HEK293 (cell line): ENCODE measurements around the gene LRFN2.

Experiments
- CTCF ChIA-PET: fragments of 350-600 bp; formaldehyde crosslinking; extraction: SDS; loops from one replicate; lab custom pipeline; 2021; ENCODE audit warnings: antibody characterized with exemption; lab: Yijun Ruan, JAX
- POLR2A ChIA-PET: fragments of 300-600 bp; formaldehyde crosslinking; extraction: SDS; loops from one replicate; lab custom pipeline; 2020; ENCODE audit warnings: antibody characterized with exemption, inconsistent platforms; lab: Yijun Ruan, JAX
- H3K27ac ChIP-seq: fragments of 200-500 bp; sonication (Bioruptor generic); 2 replicates; pipeline ENCODE4 v1.5.1; 2014; ENCODE audit warnings: low read depth, low read length, control low read depth, inconsistent platforms; ENCODE audit errors: extremely low read depth
- H3K36me3 ChIP-seq, 2 experiments: fragments of 200-500 bp in 1 of 2; sonication (Bioruptor generic) in 1 of 2; 1 replicate in 1 of 2; 2 replicates in 1 of 2; pipeline ENCODE4 v1.5.1; 2014 to 2017; ENCODE audit warnings: inconsistent platforms in 2 of 2, low read length in 2 of 2; ENCODE audit not compliant: control insufficient read depth in 2 of 2, insufficient read depth in 1 of 2
- H3K4me1 ChIP-seq: fragments of 200-500 bp; sonication (Bioruptor generic); 2 replicates; pipeline ENCODE4 v1.5.1; 2014; ENCODE audit warnings: mild to moderate bottlenecking, low read length, inconsistent platforms; ENCODE audit not compliant: control insufficient read depth, insufficient read depth
- H3K4me3 ChIP-seq: 2 replicates; pipeline ENCODE4 v1.5.1; 2011; ENCODE audit warnings: low read depth, mild to moderate bottlenecking, control low read depth, low read length, moderate library complexity
- H3K9me3 ChIP-seq: fragments of 200-500 bp; sonication (Bioruptor generic); 2 replicates; pipeline ENCODE4 v1.5.1; 2014; ENCODE audit warnings: low read depth, low read length, inconsistent platforms; ENCODE audit not compliant: control insufficient read depth, insufficient read depth
- AEBP2 ChIP-seq: fragments of 450-650 bp; formaldehyde crosslinking; IDR thresholded peaks from 2 replicates; pipeline ENCODE4 v1.5.1; 2016; ENCODE audit warnings: missing biosample characterization, missing genetic modification characterization, borderline replicate concordance
- FEZF1 ChIP-seq: fragments of 450-650 bp; formaldehyde crosslinking; IDR thresholded peaks from 2 replicates; pipeline ENCODE4 v1.5.1; 2016; ENCODE audit warnings: missing biosample characterization, missing genetic modification characterization
- MEIS1 ChIP-seq: sonication (generic); formaldehyde crosslinking; IDR thresholded peaks from 2 replicates; pipeline ENCODE4 v1.8.1; 2022; ENCODE audit warnings: missing genetic modification reagents, mild to moderate bottlenecking, borderline replicate concordance
- REST ChIP-seq: fragments of 450-650 bp; formaldehyde crosslinking; IDR thresholded peaks from 2 replicates; pipeline ENCODE4 v1.5.1; 2016; ENCODE audit warnings: missing biosample characterization, missing genetic modification characterization
- TSHZ1 ChIP-seq: fragments of 450-650 bp; formaldehyde crosslinking; IDR thresholded peaks from 2 replicates; pipeline ENCODE4 v1.5.1; 2016; ENCODE audit warnings: missing biosample characterization, missing genetic modification characterization, borderline replicate concordance
- ZBTB1 ChIP-seq: fragments of 450-650 bp; formaldehyde crosslinking; IDR thresholded peaks from 2 replicates; pipeline ENCODE4 v1.5.1; 2016; ENCODE audit warnings: missing biosample characterization, missing genetic modification characterization
- ZBTB21 ChIP-seq: fragments of 450-650 bp; formaldehyde crosslinking; IDR thresholded peaks from 2 replicates; pipeline ENCODE4 v1.5.1; 2017; ENCODE audit warnings: missing biosample characterization, missing genetic modification characterization
- ZFP37 ChIP-seq: fragments of 450-650 bp; formaldehyde crosslinking; IDR thresholded peaks from 2 replicates; pipeline ENCODE4 v1.5.1; 2016; ENCODE audit warnings: missing biosample characterization, missing genetic modification characterization
- ZNF146 ChIP-seq: fragments of 450-650 bp; formaldehyde crosslinking; IDR thresholded peaks from 2 replicates; pipeline ENCODE4 v1.5.1; 2016; ENCODE audit warnings: missing biosample characterization, missing genetic modification characterization
- ZNF211 ChIP-seq: fragments of 450-650 bp; formaldehyde crosslinking; IDR thresholded peaks from 2 replicates; pipeline ENCODE4 v1.5.1; 2016; ENCODE audit warnings: low read depth, missing biosample characterization, missing genetic modification characterization
- ZNF214 ChIP-seq: fragments of 450-650 bp; formaldehyde crosslinking; IDR thresholded peaks from 2 replicates; pipeline ENCODE4 v1.5.1; 2017; ENCODE audit warnings: missing biosample characterization, mild to moderate bottlenecking, missing genetic modification characterization, borderline replicate concordance
- ZNF266 ChIP-seq: fragments of 450-650 bp; formaldehyde crosslinking; IDR thresholded peaks from 2 replicates; pipeline ENCODE4 v1.5.1; 2016; ENCODE audit warnings: missing biosample characterization, missing genetic modification characterization, low read depth
- ZNF335 ChIP-seq: fragments of 450-650 bp; formaldehyde crosslinking; conservative IDR thresholded peaks from 2 replicates; pipeline ENCODE4 v1.5.1; 2016; ENCODE audit warnings: missing biosample characterization, missing genetic modification characterization
- ZNF510 ChIP-seq: fragments of 450-650 bp; formaldehyde crosslinking; IDR thresholded peaks from 2 replicates; pipeline ENCODE4 v1.5.1; 2018; ENCODE audit warnings: mild to moderate bottlenecking, missing genetic modification characterization, missing biosample characterization; ENCODE audit not compliant: insufficient replicate concordance
- ZNF747 ChIP-seq: fragments of 450-650 bp; formaldehyde crosslinking; IDR thresholded peaks from 2 replicates; pipeline ENCODE4 v1.5.1; 2016; ENCODE audit warnings: missing biosample characterization, missing genetic modification characterization
- TF ChIP-seq, protein P1 (sequence below): fragments of 450-650 bp; formaldehyde crosslinking; IDR thresholded peaks from 2 replicates; pipeline ENCODE4 v1.5.1; 2016; ENCODE audit warnings: missing biosample characterization, missing genetic modification characterization
- TF ChIP-seq, protein P2 (sequence below): fragments of 450-650 bp; formaldehyde crosslinking; IDR thresholded peaks from 2 replicates; pipeline ENCODE4 v1.5.1; 2016; ENCODE audit warnings: missing biosample characterization, missing genetic modification characterization
- TF ChIP-seq, protein P3 (sequence below): fragments of 450-650 bp; formaldehyde crosslinking; IDR thresholded peaks from 2 replicates; pipeline ENCODE4 v1.5.1; 2016; ENCODE audit warnings: missing biosample characterization, missing genetic modification characterization

Gene LRFN2

GRCh38 chr6:40383348-40384115 lies 203.6 kb downstream of the LRFN2 start:
- ChIA-PET CTCF (interaction anchor here (0.6 to 0.7 kb wide), 2 partner anchors 80 to 1367 kb away, joined by 4 to 5 read pairs; no protein-coding TSS in a partner anchor), POLR2A (no interaction called here)
- TF ChIP-seq, protein P1, sequence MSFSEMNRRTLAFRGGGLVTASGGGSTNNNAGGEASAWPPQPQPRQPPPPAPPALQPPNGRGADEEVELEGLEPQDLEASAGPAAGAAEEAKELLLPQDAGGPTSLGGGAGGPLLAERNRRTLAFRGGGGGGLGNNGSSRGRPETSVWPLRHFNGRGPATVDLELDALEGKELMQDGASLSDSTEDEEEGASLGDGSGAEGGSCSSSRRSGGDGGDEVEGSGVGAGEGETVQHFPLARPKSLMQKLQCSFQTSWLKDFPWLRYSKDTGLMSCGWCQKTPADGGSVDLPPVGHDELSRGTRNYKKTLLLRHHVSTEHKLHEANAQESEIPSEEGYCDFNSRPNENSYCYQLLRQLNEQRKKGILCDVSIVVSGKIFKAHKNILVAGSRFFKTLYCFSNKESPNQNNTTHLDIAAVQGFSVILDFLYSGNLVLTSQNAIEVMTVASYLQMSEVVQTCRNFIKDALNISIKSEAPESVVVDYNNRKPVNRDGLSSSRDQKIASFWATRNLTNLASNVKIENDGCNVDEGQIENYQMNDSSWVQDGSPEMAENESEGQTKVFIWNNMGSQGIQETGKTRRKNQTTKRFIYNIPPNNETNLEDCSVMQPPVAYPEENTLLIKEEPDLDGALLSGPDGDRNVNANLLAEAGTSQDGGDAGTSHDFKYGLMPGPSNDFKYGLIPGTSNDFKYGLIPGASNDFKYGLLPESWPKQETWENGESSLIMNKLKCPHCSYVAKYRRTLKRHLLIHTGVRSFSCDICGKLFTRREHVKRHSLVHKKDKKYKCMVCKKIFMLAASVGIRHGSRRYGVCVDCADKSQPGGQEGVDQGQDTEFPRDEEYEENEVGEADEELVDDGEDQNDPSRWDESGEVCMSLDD (tag by site-specific recombination) = no peak
- no peak overlapping the region for H3K4me3 ChIP-seq
- H3K4me1 ChIP-seq = no peaks in the 10 kb centered on the region
- H3K9me3 ChIP-seq = no peaks in the 10 kb centered on the region
- no peaks in the 10 kb centered on the region for H3K36me3 ChIP-seq
- no peak overlapping the region for H3K27ac ChIP-seq

GRCh38 chr6:40380271-40380670 lies 206.9 kb downstream of the LRFN2 start:
- Histone ChIP-seq H3K27ac (no peak overlapping the region), H3K9me3 (no peaks in the 10 kb centered on the region), H3K4me3 (no peak overlapping the region), H3K36me3 (no peaks in the 10 kb centered on the region), H3K4me1 (no peaks in the 10 kb centered on the region)
- POLR2A ChIA-PET = no interaction called here
- CTCF ChIA-PET = no interaction called here
- no peak for TF ChIP-seq ZNF335 (tag by site-specific recombination)
- no peak for TF ChIP-seq AEBP2 (tag by site-specific recombination)
- TF ChIP-seq, protein P2, sequence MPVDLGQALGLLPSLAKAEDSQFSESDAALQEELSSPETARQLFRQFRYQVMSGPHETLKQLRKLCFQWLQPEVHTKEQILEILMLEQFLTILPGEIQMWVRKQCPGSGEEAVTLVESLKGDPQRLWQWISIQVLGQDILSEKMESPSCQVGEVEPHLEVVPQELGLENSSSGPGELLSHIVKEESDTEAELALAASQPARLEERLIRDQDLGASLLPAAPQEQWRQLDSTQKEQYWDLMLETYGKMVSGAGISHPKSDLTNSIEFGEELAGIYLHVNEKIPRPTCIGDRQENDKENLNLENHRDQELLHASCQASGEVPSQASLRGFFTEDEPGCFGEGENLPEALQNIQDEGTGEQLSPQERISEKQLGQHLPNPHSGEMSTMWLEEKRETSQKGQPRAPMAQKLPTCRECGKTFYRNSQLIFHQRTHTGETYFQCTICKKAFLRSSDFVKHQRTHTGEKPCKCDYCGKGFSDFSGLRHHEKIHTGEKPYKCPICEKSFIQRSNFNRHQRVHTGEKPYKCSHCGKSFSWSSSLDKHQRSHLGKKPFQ (tag by site-specific recombination) = no peak
- TF ChIP-seq ZNF214 (tag by site-specific recombination) = no peak
- TF ChIP-seq ZNF211 (tag by site-specific recombination) = no peak
- no peak for TF ChIP-seq ZNF510 (tag by site-specific recombination)
- no peak for TF ChIP-seq ZBTB1
- no peak for TF ChIP-seq ZFP37 (tag by site-specific recombination)
- TF ChIP-seq ZBTB21 (tag by site-specific recombination) = no peak
- TF ChIP-seq, protein P3, sequence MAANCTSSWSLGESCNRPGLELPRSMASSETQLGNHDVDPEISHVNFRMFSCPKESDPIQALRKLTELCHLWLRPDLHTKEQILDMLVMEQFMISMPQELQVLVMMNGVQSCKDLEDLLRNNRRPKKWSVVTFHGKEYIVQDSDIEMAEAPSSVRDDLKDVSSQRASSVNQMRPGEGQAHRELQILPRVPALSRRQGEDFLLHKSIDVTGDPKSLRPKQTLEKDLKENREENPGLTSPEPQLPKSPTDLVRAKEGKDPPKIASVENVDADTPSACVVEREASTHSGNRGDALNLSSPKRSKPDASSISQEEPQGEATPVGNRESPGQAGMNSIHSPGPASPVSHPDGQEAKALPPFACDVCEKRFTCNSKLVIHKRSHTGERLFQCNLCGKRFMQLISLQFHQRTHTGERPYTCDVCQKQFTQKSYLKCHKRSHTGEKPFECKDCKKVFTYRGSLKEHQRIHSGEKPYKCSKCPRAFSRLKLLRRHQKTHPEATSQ = no peak
- TF ChIP-seq ZNF266 (tag by site-specific recombination) = no peak
- no peak for TF ChIP-seq ZNF146
- TF ChIP-seq MEIS1 = no peak
- TF ChIP-seq FEZF1 (tag by site-specific recombination) = no peak
- no peak for TF ChIP-seq REST (tag by site-specific recombination)
- no peak for TF ChIP-seq TSHZ1 (tag by site-specific recombination)
- TF ChIP-seq ZNF747 (tag by site-specific recombination) = no peak
